Astrocyte of the spinal cord (primary cell): ENCODE data around the gene ZDHHC8.

ENCODE experiments used
- DNase-seq: peaks from one replicate; pipeline ENCODE4 v3.0.0; 2011; ENCODE audit warnings: low read depth, low spot score
- H3K4me3 ChIP-seq: 2 replicates; pipeline ENCODE4 v1.5.1; 2011; ENCODE audit warnings: low read depth, mild to moderate bottlenecking, low read length, moderate library complexity
- in situ Hi-C: cut with HindIII; loops from 2 replicates; pipeline ENCODE4 v1.10.0; 2017; ENCODE audit warnings: low sequenced_read_pairs
- TF ChIP-seq, protein P1 (sequence below): IDR thresholded peaks from 2 replicates; pipeline ENCODE4 v1.5.1; 2012; ENCODE audit warnings: low read depth, mild to moderate bottlenecking, low read length, inconsistent platforms

ZDHHC8 gene

DNA sequence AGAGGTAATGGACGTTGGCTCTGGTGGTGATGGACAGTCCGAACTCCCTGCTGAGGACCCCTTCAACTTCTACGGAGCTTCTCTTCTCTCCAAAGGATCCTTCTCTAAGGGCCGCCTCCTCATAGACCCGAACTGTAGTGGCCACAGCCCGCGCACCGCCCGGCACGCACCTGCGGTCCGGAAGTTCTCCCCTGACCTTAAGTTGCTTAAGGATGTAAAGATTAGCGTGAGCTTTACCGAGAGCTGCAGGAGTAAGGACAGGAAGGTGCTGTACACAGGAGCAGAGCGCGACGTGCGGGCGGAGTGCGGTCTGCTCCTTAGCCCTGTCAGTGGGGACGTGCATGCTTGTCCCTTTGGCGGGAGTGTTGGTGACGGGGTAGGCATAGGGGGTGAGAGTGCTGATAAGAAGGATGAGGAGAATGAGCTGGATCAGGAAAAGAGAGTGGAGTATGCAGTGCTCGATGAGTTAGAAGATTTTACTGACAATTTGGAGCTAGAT is 45.5 kb upstream of the ZDHHC8 start:
- TF ChIP-seq, protein P1, sequence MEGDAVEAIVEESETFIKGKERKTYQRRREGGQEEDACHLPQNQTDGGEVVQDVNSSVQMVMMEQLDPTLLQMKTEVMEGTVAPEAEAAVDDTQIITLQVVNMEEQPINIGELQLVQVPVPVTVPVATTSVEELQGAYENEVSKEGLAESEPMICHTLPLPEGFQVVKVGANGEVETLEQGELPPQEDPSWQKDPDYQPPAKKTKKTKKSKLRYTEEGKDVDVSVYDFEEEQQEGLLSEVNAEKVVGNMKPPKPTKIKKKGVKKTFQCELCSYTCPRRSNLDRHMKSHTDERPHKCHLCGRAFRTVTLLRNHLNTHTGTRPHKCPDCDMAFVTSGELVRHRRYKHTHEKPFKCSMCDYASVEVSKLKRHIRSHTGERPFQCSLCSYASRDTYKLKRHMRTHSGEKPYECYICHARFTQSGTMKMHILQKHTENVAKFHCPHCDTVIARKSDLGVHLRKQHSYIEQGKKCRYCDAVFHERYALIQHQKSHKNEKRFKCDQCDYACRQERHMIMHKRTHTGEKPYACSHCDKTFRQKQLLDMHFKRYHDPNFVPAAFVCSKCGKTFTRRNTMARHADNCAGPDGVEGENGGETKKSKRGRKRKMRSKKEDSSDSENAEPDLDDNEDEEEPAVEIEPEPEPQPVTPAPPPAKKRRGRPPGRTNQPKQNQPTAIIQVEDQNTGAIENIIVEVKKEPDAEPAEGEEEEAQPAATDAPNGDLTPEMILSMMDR, result no peak
- H3K4me3 ChIP-seq, result no peak overlapping the region
- DNase-seq, result no peak
- in situ Hi-C loops, result no loop called here

GRCh38 chr22:20086763-20087162 is 44.8 kb upstream of the ZDHHC8 start:
- no peak overlapping the region for H3K4me3 ChIP-seq
- no peak for DNase-seq
- TF ChIP-seq, protein P1, result no peak
- in situ Hi-C loops, result no loop called here

DNA sequence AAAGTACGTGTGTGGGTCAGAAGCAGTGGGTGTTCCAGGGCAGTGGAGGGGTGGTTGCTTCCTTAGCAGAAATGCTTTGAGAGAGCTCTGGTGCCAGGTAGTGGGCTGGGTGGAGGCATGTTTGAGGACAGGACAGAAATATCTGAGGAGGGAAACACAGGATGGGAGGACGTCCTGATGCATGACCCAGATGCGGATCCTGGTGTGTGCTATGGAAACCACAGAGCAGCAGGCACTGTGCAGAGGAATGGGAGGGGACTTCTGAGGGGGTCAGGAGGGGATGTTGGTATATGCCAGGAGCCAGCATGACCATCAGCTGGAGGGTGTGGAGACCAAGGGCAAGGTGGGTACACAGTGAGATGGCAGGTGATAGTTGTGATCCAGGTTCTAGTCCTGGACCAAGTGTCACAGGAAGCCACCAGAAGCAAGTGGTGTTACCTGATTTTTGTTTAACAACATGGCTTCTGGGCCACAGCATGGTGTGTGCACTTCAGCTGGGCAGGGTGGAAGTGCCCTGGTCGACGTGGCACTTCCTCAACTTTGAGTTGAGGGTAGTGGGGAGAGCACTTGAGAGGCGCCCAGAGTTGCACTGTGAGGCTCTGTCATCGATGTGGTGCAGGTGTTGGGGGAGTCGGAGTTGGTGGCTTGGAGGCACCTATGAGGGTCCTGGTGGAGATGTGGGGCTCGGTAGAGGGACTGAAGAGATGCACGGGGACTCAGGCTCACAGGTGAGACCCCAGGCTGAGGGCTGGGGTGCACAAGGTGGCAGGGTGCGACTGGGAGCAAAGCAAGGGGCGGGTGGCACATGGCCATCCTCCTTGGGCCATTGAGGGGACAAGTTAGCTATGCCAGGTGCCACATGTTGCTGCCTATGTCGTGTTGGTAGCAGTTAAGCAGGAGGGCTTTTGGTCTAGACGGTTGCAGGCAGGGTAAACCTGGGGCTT is 44.0 kb upstream of the ZDHHC8 start:
- in situ Hi-C loops, result no loop called here
- H3K4me3 ChIP-seq, result no peak overlapping the region
- DNase-seq, result no peak
- TF ChIP-seq, protein P1, result no peak

DNA sequence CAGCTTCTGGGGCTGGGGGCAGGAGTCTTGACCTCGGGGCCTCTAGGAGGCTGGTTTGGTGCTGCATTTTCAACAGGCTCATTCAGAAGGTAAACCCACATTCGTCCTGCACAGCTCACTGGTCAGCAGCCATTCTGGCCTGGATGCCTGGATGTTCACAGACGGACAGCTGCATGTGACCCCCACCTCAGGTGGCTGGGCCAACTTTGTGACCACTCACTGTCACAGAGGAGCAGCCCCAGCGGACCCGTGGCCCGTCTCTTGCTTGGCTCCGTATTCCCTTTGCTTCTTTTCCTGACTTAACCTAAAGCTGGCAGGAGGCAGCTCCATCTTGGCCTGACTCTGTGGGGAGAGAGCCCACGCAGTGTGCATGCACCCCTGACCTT is 43.3 kb upstream of the ZDHHC8 start:
- no peak overlapping the region for H3K4me3 ChIP-seq
- TF ChIP-seq, protein P1, result no peak
- no peak for DNase-seq
- in situ Hi-C loops, result no loop called here

DNA sequence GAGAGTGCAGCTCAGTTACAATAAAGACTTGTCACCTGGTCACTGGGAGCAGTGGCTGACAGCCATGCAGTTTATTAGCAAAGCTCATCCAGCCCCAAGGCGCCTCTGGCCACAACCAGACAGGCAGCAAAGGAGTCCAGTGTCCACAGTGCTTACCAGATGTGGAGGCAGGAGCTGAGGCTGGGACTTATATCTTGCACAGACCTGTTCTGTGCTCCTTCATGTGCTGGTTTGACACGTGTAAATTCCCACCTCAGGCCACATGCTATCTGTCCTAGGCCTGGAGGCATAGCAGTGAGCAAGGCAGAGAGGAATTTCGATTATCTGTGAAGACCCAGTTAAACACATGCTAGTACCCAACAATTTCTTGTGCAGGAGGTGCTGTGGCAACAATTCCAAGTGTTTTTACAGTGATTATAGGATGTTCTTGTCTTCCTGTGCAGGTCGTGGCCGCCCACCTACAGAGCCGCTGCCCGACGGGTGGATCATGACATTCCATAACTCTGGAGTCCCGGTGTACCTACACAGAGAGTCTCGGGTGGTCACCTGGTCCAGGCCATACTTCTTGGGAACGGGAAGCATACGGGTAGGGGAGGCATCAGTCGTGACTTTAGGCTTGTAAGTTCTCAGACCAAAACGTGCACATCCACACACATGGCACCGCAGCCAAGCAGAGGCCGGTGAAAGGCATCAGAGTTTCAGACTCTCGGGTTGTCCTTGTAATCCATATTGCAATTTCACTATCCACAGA is 42.2 kb upstream of the ZDHHC8 start:
- in situ Hi-C loops, result no loop called here
- H3K4me3 ChIP-seq, result no peak overlapping the region
- no peak for DNase-seq
- TF ChIP-seq, protein P1, result no peak

DNA sequence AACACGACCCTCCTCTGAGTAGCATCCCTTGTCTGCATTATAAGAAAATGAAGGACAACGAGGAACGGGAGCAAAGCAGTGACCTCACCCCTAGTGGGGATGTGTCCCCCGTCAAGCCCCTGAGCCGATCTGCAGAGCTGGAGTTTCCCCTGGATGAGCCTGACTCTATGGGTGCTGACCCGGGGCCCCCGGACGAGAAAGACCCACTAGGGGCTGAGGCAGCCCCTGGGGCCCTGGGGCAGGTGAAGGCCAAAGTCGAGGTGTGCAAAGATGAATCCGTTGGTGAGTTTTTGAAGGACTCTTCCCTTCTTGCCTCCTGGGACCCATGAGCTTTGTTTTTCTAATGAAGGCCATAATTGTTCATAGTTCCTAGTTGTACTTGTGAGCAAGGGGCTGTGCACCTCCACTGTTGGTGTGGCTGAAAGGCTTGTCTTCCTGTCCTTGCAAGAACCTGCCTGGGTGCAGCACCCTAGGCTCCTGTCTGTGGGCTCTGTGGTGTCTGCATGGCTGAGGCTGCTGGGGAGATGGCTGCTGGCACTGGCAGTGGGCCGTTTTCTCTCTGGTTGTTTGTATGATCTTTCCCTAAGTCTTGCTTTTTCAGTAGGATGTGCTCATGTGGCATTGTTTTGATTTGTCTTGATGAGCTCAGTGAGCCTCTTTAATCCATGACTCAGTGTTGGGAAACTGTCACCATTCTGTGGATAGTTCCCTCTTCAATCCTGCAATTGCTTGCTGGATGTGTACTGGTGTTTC is 41.5 kb upstream of the ZDHHC8 start:
- H3K4me3 ChIP-seq, result no peak overlapping the region
- TF ChIP-seq, protein P1, result no peak
- no peak for DNase-seq
- in situ Hi-C loops, result no loop called here
